PC-9 (cell line): ENCODE data around the gene CAPN7. TPM values are rescaled to one million over a fixed set of nuclear protein-coding genes. Genes with fewer than 3 reads are reported as not detected.

Experiments used
- BruUV-seq: library from RNA; stranded (reverse); fragments of 400-500 nt; replicated peaks from 2 replicates; lab custom pipeline; 2021; lab: Mats Ljungman, UMichigan
- CTCF ChIA-PET: fragments of 300-600 bp; sonication (Branson Sonifier 250); formaldehyde crosslinking; loops from one replicate; lab custom pipeline; 2022; ENCODE audit warnings: antibody characterized with exemption; lab: Charles Lee
- POLR2A ChIA-PET: fragments of 300-600 bp; sonication (Branson Sonifier 250); formaldehyde crosslinking; loops from one replicate; lab custom pipeline; 2022; ENCODE audit warnings: antibody characterized with exemption; ENCODE audit not compliant: unreplicated experiment; lab: Charles Lee
- DNase-seq, 2 experiments: peaks; one replicate each; pipeline versions ENCODE4 v3.0.0 to v3.0.0-alpha.2; 2015 to 2022; ENCODE audit warnings: mixed read lengths in 1 of 2
- H2AFZ ChIP-seq: fragments of 200-600 bp; sonication (generic); 2 replicates; pipeline ENCODE4 v1.8.1; 2017; ENCODE audit warnings: antibody characterized with exemption
- H3F3A ChIP-seq: fragments of 200-600 bp; sonication (generic); 2 replicates; pipeline ENCODE4 v1.8.1; 2017; ENCODE audit warnings: antibody characterized with exemption, mild to moderate bottlenecking, low read depth; ENCODE audit not compliant: insufficient read depth
- H3K27ac ChIP-seq: fragments of 200-600 bp; sonication (generic); 2 replicates; pipeline ENCODE4 v1.6.1; 2016; ENCODE audit warnings: mixed run types
- H3K27me3 ChIP-seq: fragments of 200-600 bp; sonication (generic); 2 replicates; pipeline ENCODE4 v1.6.1; 2016; ENCODE audit warnings: low read depth, mixed run types; ENCODE audit not compliant: insufficient read depth
- H3K36me3 ChIP-seq: fragments of 200-600 bp; sonication (generic); 2 replicates; pipeline ENCODE4 v1.6.1; 2016; ENCODE audit warnings: low read depth, mixed run types
- H3K4me1 ChIP-seq: fragments of 200-600 bp; sonication (generic); replicated peaks from 2 replicates; pipeline ENCODE4 v1.6.1; 2016; ENCODE audit warnings: mixed run types; ENCODE audit not compliant: insufficient read depth
- H3K4me2 ChIP-seq: fragments of 200-600 bp; sonication (generic); 2 replicates; pipeline ENCODE4 v1.6.1; 2017; ENCODE audit warnings: mixed run types
- H3K4me3 ChIP-seq: fragments of 200-600 bp; sonication (generic); 2 replicates; pipeline ENCODE4 v1.6.1; 2016; ENCODE audit warnings: mixed run types
- H3K79me2 ChIP-seq: fragments of 200-600 bp; sonication (generic); 2 replicates; pipeline ENCODE4 v1.6.1; 2017; ENCODE audit warnings: low read depth, mixed run types
- H3K9me2 ChIP-seq: fragments of 200-600 bp; sonication (generic); 2 replicates; pipeline ENCODE4 v1.8.1; 2017; ENCODE audit warnings: mild to moderate bottlenecking; ENCODE audit not compliant: insufficient read depth
- H3K9me3 ChIP-seq: fragments of 200-600 bp; sonication (generic); 2 replicates; pipeline ENCODE4 v1.8.1; 2016; ENCODE audit warnings: low read depth; ENCODE audit not compliant: insufficient read depth
- H4K20me1 ChIP-seq: fragments of 200-600 bp; sonication (generic); 2 replicates; pipeline ENCODE4 v1.8.1; 2017; ENCODE audit not compliant: insufficient read depth
- CTCF ChIP-seq: fragments of 200-600 bp; sonication (generic); conservative IDR thresholded peaks from 2 replicates; pipeline ENCODE4 v1.6.1; 2017; ENCODE audit warnings: mixed run types, antibody characterized with exemption, mild to moderate bottlenecking, moderate library complexity
- EZH2 ChIP-seq: fragments of 200-600 bp; sonication (generic); IDR thresholded peaks from 2 replicates; pipeline ENCODE4 v1.8.0; 2017; ENCODE audit warnings: antibody characterized with exemption, low read depth
- intact Hi-C: fragments of 100-400 bp; cut with micrococcal nuclease; formaldehyde crosslinking; loops from one replicate; pipeline ENCODE4 v1.10.0; 2022; ENCODE audit not compliant: unreplicated experiment
- total RNA-seq: library from RNA; stranded (reverse); gene quantifications from 2 replicates; pipeline ENCODE4 v1.2.3, GENCODE V29; 2021

The CAPN7 gene
- total RNA-seq, 1 experiment from 2014 or later, result 28.5 TPM

GRCh38 chr3:15181511-15181910 is 24.5 kb upstream of the CAPN7 start:
- H3K27ac ChIP-seq, result no peak overlapping the region
- no peaks in the 10 kb centered on the region for H3K36me3 ChIP-seq
- H4K20me1 ChIP-seq, result no peaks in the 10 kb centered on the region
- H2AFZ ChIP-seq, result no peak overlapping the region
- H3K4me2 ChIP-seq, result no peak overlapping the region
- H3K4me3 ChIP-seq, result no peak overlapping the region
- no peaks in the 10 kb centered on the region for H3K9me3 ChIP-seq
- H3K9me2 ChIP-seq, result no peaks in the 10 kb centered on the region
- ChIA-PET POLR2A (no interaction called here), CTCF (no interaction called here)
- no peaks in the 10 kb centered on the region for H3F3A ChIP-seq
- TF ChIP-seq CTCF, result no peak
- no peak for TF ChIP-seq EZH2
- intact Hi-C loops, result no loop called here
- no TSS peak for BruUV-seq
- no peak for DNase-seq
- H3K79me2 ChIP-seq, result no peaks in the 10 kb centered on the region
- H3K27me3 ChIP-seq, result peaks cover under 1% of the 10 kb centered on the region; the same call in 1 of the 2 replicates
- no peaks in the 10 kb centered on the region for H3K4me1 ChIP-seq

GRCh38 chr3:15181963-15182362 is 24.1 kb upstream of the CAPN7 start:
- POLR2A ChIA-PET, result no interaction called here
- no peak for DNase-seq
- no peaks in the 10 kb centered on the region; the same call in 1 of the 2 replicates for H3K27me3 ChIP-seq
- H3K4me1 ChIP-seq, result no peaks in the 10 kb centered on the region
- no peaks in the 10 kb centered on the region for H4K20me1 ChIP-seq
- TF ChIP-seq EZH2 (no peak), CTCF (no peak)
- no TSS peak for BruUV-seq
- no peak overlapping the region for H2AFZ ChIP-seq
- no peak overlapping the region for H3K4me2 ChIP-seq
- no peaks in the 10 kb centered on the region for H3K36me3 ChIP-seq
- CTCF ChIA-PET, result no interaction called here
- H3K9me3 ChIP-seq, result no peaks in the 10 kb centered on the region
- no peak overlapping the region for H3K27ac ChIP-seq
- intact Hi-C loops, result no loop called here
- no peaks in the 10 kb centered on the region for H3K9me2 ChIP-seq
- no peak overlapping the region for H3K4me3 ChIP-seq
- no peaks in the 10 kb centered on the region for H3F3A ChIP-seq
- no peaks in the 10 kb centered on the region for H3K79me2 ChIP-seq

GRCh38 chr3:15183011-15183410 is 23.0 kb upstream of the CAPN7 start:
- Histone ChIP-seq H3K27me3 (no peaks in the 10 kb centered on the region; the same call in 1 of the 2 replicates), H3K79me2 (no peaks in the 10 kb centered on the region), H3K36me3 (no peaks in the 10 kb centered on the region), H3F3A (no peaks in the 10 kb centered on the region), H2AFZ (no peak overlapping the region), H3K9me3 (no peaks in the 10 kb centered on the region), H3K9me2 (no peaks in the 10 kb centered on the region), H3K4me1 (no peaks in the 10 kb centered on the region), H3K4me2 (no peak overlapping the region), H3K4me3 (no peak overlapping the region), H3K27ac (no peak overlapping the region), H4K20me1 (no peaks in the 10 kb centered on the region)
- ChIA-PET POLR2A (interaction anchor here (0.6 kb wide), 2 partner anchors 326 to 540 kb away, joined by 5 to 6 read pairs; no protein-coding TSS in a partner anchor), CTCF (no interaction called here)
- DNase-seq, result no peak
- BruUV-seq, result no TSS peak
- intact Hi-C loops, result no loop called here
- TF ChIP-seq EZH2, result no peak
- no peak for TF ChIP-seq CTCF
